ENCODE data around the gene SNX17. TPM values are rescaled to one million over a fixed set of nuclear protein-coding genes. Genes with fewer than 3 reads are reported as not detected.

The SNX17 gene
- polyA plus RNA-seq, 4 donors = 92.7 to 112 (median 102) TPM

GRCh38 chr2:27362678-27363420 lies 7.6 kb upstream of the SNX17 start:
- no peak for DNase-seq (ENCODE audit: low read depth in 4 of 4, low spot score in 3 of 4)

- DNase-seq (ENCODE audit: low read depth in 4 of 4, low spot score in 3 of 4) = no peak
Observed at GRCh38 chr2:27363933-27364332, 6.5 kb upstream of the SNX17 start.

GRCh38 chr2:27369471-27370025 lies 868 bp upstream of the SNX17 start:
- no peak for DNase-seq (ENCODE audit: low read depth in 4 of 4, low spot score in 3 of 4)

GRCh38 chr2:27370816-27371620 lies 602 bp downstream of the SNX17 start:
- no peak for DNase-seq (ENCODE audit: low read depth in 4 of 4, low spot score in 3 of 4)

- no peak for DNase-seq (ENCODE audit: low read depth in 4 of 4, low spot score in 3 of 4)
Observed at GRCh38 chr2:27372937-27373336, 2.5 kb downstream of the SNX17 start.

- no peak for DNase-seq (ENCODE audit: low read depth in 4 of 4, low spot score in 3 of 4)
Observed at GRCh38 chr2:27373567-27373966, 3.2 kb downstream of the SNX17 start.

GRCh38 chr2:27375513-27376099 lies 5.2 kb downstream of the SNX17 start:
- DNase-seq (ENCODE audit: low read depth in 4 of 4, low spot score in 3 of 4) = no peak

- DNase-seq (ENCODE audit: low read depth in 4 of 4, low spot score in 3 of 4) = no peak
Observed at GRCh38 chr2:27376151-27376865, 5.9 kb downstream of the SNX17 start.

- no peak for DNase-seq (ENCODE audit: low read depth in 4 of 4, low spot score in 3 of 4)
Observed at GRCh38 chr2:27376866-27377617, 6.6 kb downstream of the SNX17 start.

- no peak for DNase-seq (ENCODE audit: low read depth in 4 of 4, low spot score in 3 of 4)
Observed at GRCh38 chr2:27377618-27378095, 7.2 kb downstream of the SNX17 start.

GRCh38 chr2:27378096-27378808 lies 7.8 kb downstream of the SNX17 start:
- DNase-seq (ENCODE audit: low read depth in 4 of 4, low spot score in 3 of 4) = no peak

- DNase-seq (ENCODE audit: low read depth in 4 of 4, low spot score in 3 of 4) = no peak
Observed at GRCh38 chr2:27378809-27379290, 8.4 kb downstream of the SNX17 start.

- DNase-seq (ENCODE audit: low read depth in 4 of 4, low spot score in 3 of 4) = no peak
Observed at GRCh38 chr2:27379383-27379835, 9.0 kb downstream of the SNX17 start.

- peak in 1 of 4 donors; percentile 46 for DNase-seq (ENCODE audit: low read depth in 4 of 4, low spot score in 3 of 4)
Observed at GRCh38 chr2:27379836-27380625, 9.6 kb downstream of the SNX17 start.

- DNase-seq (ENCODE audit: low read depth in 4 of 4, low spot score in 3 of 4) = peak; percentile 80 to 93 (median 88)
Observed at GRCh38 chr2:27380626-27381545, 10.5 kb downstream of the SNX17 start, which contains the start of gene ZNF513. TSS of gene ZNF513 (minus strand) at chr2:27380734. CDS start at chr2:27380526, 208 bp downstream.

GRCh38 chr2:27381577-27382181 lies 11.3 kb downstream of the SNX17 start:
- no peak for DNase-seq (ENCODE audit: low read depth in 4 of 4, low spot score in 3 of 4)

Data from left renal pelvis (tissue), 4 donors.